IPS-18c (cell line): ENCODE measurements around the gene FAM118A.

Experiments
- H3K4me3 ChIP-seq: 2 replicates; pipeline ENCODE4 v1.7.0; 2013; ENCODE audit warnings: low read depth, mild to moderate bottlenecking, low read length, moderate library complexity; ENCODE audit not compliant: insufficient read depth
- H3K9me3 ChIP-seq: one replicate; pipeline ENCODE4 v1.6.1; 2013; ENCODE audit warnings: mild to moderate bottlenecking, low read length, moderate library complexity; ENCODE audit not compliant: control insufficient read depth, insufficient read depth

The FAM118A gene

DNA sequence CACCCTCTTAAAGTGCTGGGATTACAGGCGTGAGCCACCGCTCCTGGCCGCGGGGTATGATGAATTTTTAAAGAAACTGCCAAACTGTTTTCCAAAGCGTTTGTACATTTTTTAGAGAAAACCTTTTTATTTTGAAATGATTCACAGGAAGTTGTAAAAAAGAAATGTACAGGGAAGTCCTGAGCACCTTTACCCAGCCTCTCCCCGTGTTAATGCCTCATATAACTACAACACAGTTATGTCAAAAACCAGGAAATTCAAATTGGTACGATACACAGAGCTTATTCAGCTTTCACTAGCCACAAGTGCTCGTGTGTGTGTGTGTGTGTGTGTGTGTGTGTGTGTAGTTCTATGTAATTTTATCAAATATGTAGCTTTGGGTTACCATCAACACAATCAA is 7.0 kb upstream of the FAM118A start:
- Histone ChIP-seq H3K9me3 (no peaks in the 10 kb centered on the region), H3K4me3 (no peak overlapping the region)

DNA sequence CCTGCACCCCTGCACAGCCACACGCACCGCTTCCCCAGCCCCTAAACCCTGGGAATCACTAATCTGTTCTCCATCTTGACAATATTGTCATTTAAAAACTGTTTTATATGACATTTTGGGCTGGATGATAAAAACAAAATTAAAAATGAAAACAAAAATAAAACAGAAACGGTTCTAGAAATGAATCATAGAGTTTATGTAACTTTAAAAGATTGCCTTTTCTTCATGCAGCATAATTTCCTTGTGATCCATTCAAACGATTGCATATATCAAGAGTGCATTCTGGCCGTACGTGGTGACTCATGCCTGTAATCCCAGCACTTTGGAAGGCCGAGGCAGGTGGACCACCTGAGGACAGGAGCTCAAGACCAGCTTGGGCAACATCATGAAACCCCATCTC is 6.6 kb upstream of the FAM118A start:
- Histone ChIP-seq H3K9me3 (no peaks in the 10 kb centered on the region), H3K4me3 (no peak overlapping the region)

DNA sequence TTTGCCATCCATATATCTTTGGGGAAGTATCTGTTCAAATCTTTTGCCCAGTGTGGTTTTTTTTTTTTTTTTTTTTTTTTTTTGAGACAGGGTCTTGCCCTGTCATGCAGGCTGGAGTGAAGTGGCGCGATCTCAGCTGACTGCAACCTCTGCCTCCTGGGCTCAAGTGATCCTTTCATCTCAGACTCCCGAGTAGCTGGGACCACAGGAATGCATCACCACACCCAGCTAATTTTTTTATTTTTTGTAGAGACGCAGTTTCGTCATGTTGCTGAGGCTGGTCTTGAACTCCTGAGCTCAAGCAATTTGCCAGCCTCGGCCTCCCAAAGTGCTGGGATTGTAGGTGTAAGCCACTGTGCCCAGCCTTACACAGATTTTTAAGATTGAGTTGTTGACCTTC is 4.8 kb upstream of the FAM118A start:
- Histone ChIP-seq H3K9me3 (no peaks in the 10 kb centered on the region), H3K4me3 (no peak overlapping the region)

DNA sequence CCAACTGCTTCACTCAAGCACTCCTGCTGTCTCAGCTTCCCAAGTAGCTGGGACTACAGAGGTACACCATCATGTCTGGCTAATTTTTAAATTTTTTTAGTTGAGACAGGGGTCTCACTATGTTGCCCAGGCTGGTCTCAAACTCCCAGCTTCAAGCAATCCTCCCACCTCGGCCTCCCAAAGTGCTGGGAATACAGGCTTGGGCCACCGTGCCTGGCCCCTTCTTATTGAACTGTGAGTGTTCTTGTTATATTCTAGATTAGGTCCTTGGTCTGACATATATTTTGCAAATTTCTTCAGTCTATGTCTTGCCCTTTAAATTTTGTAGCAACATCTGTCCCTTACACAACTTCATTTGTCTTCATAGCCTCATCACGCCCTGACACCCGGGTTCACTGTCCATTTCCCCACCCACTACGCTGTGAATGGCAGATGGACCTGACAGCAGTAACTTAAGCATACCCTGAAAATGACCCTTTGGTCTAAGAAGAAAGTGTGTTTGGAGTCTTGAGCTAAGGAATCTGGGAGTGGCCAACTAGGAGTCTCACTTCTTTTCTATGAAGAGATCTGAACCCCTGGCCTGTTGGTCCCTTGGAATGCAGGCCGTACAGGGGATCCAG is 4.2 kb upstream of the FAM118A start:
- Histone ChIP-seq H3K9me3 (no peaks in the 10 kb centered on the region), H3K4me3 (no peak overlapping the region)

DNA sequence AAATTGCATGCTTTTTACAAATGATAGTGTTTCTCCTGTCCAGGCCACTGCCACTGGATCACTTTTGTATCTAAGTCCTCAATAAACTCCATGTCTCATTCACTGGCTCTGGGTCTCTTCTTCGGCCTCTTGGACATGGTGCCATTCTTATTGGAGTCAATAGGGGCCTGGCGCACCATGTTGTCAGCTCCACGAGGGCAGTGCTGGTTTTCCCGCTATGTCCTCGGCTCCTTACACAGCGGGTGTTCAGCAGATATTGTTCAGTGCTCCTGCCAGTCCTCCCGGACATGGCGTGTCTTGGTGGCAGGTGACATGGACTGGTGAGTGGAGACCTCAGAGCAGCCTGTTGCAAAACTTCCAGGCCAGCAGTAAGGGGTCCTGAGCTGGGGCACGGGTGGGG is 3.6 kb upstream of the FAM118A start:
- H3K9me3 ChIP-seq = no peaks in the 10 kb centered on the region
- no peak overlapping the region for H3K4me3 ChIP-seq

DNA sequence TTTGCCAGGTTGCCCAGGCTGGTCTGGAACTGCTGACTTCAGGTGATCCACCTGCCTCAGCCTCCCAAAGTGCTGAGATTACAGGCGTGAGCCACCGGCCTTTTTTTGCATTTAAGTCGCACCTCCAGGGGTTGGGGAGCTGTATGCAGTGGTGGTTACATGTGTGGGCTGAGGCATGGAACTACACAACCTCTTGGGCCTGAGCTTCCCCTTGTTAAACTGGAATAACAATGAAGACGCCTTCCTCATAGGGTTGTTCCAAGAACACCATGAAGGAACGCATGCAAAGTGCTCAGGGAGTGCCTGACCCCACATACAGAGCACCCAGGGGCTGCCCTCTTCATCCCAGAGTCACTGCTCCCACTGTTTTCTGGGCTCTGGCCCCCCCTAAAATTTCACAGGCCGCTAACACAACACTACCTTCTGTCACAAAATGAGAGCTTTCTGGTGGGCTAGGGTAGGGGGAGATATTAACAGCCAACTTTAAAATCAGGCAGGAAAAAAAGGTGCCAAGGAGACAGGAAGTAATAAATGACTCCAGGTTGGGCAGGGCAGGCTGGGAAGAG is 1.3 kb upstream of the FAM118A start:
- Histone ChIP-seq H3K9me3 (no peaks in the 10 kb centered on the region), H3K4me3 (no peak overlapping the region; the same call in 1 of the 2 replicates)

DNA sequence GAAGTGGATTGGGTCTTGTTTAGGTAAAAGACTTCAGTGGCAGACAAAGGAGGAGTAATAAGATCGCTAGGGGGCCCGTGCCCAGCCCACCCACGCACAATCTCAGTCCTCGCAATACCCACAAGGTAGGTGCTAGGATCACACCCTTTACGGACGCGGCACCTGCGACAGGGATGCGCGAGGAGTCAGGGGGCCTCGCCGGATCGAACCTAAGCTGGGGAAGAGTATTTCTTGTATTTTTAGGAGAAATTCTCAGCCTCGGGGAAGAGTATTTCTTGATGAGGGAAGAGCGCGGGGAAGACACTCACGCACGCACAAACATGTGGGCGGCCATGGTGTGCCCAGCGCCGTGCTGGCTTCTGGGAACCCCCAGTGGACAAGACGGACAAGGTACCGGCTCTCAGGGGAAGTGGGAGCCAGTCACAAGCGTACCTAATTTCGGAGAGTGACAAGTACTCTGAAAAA is 745 bp upstream of the FAM118A start:
- H3K4me3 ChIP-seq = peak overlapping the region; percentile 63
- no peaks in the 10 kb centered on the region for H3K9me3 ChIP-seq

DNA sequence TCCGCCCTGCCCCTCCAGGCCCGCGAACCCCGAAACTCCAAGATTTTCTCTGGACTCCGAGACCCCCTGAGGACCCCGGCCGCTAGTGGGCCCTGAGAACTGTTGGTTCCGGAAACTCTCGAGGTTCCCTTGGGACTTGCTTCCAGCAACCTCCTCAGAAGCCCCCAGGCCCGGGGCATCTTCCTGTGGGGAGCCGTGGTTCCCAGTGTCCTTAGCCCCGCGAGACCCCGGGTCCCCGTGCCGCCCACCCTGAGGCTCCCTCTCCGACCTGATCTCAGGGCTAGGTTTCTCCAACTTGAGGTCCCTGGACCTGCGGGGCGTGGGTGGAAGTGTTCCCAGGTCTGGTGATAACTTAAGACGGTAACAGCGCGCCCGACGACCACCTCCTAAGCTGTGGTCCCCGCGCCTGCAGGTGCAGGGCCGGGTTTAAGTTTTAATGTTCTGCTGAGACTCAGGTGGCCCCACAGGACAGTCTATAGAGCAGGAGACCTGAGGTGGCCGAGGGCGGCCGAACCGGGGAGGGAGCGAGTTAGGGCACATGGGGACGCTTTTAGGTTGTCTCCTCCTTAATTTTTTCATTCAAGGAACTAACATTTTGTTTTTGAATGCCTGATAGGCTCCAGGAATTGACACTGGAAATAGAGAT is 720 bp downstream of the FAM118A start:
- H3K9me3 ChIP-seq = no peaks in the 10 kb centered on the region
- peak overlapping the region; percentile 80 for H3K4me3 ChIP-seq

DNA sequence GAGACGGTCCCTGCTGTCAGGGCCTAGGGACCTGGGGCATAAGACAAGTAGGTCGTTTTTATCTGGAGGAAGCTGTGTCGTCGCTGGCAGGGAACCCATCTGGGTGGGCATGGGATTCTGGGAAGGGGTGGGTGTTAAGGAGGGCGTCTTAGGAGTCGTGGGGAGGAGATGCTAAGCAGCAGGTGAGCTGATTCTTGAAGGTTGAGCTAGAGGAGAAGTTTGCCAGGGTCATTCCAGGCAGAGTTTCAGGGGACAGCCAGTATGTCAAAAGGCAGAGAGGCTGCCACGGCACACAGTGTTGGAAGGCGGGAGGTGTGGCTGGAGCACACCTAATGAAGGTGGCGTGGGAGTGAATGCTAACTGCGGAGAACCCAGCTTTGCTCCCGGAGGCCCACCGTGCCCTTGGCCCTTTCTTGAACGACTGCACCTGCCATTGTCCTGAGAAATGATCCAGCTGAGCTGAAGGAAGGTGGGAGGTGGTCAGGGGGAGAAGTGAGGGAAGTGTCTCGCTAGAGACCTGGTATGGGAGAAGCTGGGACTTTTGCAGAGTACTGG is 1.3 kb downstream of the FAM118A start:
- Histone ChIP-seq H3K4me3 (peak overlapping the region; percentile 80), H3K9me3 (no peaks in the 10 kb centered on the region)

DNA sequence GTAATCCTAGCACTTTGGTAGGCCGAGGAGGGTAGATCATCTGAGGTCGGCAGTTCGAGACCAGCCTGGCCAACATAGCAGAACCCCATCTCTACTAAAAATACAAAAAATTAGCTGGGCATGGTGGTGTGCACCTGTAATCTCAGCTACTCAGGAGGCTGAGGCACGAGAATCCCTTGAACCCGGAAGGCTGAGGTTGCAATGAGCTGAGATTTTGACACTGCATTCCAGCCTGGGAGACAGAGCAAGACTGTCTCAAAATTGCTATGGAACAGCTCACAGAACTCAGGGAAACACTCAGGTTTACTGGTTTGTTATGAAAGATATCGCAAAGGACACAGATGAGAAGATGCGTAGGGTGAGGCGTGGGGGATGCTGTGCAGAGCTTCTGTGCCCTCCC is 2.7 kb downstream of the FAM118A start:
- no peak overlapping the region for H3K4me3 ChIP-seq
- no peaks in the 10 kb centered on the region for H3K9me3 ChIP-seq

DNA sequence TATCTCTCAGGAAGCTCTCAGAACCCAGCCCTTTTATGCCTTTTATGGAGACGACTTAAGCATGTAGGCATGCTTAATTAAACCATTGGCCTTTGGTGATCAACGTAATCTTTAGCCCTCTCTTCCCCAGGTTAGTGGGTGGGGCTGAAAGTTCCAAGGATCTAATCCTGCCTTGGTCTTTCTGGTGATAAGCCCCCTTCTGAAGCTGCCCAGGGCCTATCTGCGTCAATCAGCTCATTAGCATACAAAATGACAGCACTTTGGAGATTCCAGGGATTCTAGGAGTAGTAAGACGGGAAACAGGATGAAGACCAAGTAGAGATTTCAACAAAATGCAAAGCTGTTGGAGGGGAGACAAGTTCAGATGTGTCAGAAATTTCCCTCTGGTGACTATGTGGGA is 3.1 kb downstream of the FAM118A start:
- H3K9me3 ChIP-seq = no peaks in the 10 kb centered on the region
- no peak overlapping the region for H3K4me3 ChIP-seq

DNA sequence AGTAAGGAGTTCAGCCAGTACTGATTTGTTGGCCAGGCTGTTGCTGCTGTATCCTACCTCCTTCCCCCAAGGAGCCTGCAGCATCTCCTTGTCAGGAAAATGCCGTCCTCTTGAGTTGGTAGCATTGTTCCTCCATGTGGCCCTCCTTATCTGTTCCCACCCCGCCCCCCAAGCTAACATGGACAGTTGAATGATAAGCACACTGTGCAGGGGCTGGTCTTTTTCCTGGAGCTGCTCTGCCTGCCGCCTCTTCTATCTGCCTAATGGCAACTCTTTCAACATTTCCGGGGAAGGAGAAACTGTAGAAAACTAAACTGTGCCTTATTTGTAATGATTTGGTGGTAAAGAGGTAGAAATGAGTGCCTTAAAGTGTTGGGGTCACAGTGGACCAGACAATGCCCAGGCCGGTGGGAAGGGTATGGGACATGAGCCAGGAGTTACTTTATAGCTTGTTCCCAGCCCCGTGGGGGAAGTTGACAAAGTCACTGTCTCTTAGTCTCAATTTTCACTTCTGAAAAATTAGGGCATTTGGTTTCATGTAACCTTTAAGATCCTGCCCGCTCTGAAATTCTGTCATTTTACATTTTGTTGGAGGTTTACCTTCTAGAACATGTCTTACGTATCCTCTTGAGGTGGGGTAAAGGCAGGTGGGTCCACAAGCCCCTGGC is 4.5 kb downstream of the FAM118A start:
- H3K9me3 ChIP-seq = no peaks in the 10 kb centered on the region
- no peak overlapping the region for H3K4me3 ChIP-seq

DNA sequence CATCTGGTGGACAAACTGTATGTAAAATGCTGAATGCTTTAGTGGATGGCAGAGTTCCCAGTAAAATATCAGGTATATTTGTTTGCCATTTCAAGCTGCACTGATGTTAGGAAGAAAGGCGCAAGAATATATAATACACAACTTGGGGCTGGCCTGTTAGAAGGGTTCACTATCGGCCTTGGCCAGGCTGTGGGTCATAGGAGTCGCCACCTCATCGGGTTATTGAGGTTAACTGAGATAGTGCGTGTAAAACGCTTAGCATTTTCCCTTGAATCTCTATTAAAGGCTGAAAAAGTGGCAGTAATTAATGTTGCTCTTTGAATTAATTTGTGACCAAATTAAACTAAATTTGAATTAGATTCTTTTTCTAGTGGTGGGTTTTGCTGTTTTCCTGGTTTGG is 5.1 kb downstream of the FAM118A start:
- no peak overlapping the region for H3K4me3 ChIP-seq
- H3K9me3 ChIP-seq = no peaks in the 10 kb centered on the region

DNA sequence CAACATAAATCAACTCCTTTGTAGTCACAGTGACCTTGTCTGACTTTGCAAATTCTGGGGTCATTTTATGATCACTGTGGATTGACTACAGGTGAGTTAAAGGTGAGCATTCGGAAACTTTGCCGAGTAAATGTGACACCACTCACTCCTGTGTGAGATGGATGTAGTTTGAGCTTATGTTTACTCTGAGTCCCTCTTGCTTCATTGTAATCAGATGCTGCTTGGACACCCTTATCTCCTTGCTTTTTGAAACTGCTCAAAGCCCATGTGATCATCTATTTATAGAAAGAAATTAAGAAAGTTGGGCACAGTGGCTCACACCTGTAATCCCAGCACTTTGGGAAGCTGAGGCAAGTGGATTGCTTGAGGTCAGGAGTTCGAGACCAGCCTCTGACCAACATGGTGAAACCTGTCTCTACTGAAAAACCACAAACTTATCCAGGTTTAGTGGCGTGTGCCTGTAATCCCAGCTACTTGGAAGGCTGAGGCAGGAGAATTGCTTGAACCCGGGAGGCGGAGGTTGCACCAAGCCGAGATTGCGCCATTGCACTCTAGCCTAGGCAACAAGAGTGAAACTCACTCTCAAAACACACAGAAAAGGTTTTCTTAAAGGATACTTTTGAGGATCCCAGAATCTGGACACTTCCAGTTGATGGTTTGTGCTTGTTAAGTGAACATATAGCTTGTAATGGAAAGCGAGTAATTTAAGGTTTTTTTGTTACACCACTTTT is 7.2 kb downstream of the FAM118A start:
- H3K4me3 ChIP-seq = no peak overlapping the region

DNA sequence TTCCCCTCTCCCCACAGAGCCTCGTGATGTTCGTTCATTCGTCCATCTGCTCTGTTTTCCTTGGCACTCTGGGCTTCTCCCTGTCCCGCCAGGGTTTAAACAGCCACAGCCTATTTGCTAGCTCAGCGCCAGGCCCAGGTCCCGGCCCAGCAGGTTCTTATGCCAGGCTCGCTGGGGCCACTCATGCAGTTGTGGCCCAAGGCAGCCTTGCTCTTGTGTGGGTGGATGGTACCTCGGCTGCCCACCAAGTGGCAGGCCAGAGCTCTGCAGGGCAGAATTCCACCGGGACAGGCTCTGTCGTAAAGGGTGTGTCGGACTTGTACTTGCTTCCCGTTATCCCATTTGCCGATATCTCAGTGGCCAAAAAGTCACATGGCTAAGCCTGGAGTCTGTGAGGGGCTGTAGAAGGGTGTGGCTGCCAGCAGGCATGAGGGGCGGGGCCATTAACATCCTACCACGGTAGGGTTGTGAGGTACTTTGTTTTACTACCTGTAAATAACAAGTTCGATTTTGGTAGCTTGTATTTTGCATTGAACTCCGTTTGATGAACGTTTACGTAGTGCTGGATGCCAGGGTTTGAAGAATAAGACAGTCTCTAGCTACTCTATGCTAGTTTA is 7.9 kb downstream of the FAM118A start:
- Histone ChIP-seq H3K9me3 (no peaks in the 10 kb centered on the region), H3K4me3 (no peak overlapping the region)

More for the DNA sequence above, 7.2 kb downstream of the FAM118A start:
- no peaks in the 10 kb centered on the region for H3K9me3 ChIP-seq

DNA sequence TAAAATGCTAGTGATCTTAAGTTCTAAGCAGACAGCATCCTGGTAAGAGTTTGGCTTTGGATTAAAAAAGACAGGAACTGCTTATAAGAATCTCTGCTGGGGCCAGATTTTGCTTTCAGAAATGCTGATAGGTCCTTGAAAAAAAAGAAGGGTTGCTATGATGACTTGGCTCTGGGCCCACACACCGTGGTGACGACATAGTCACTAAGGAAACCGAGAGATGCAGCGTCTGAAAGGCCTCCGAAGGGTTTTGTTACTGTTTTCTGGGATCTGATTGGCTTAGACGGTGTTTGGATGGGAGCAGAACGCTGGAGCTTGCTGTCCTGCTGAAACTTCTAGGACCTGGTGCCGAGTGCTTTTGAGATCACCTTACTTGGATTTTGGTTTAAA is 8.4 kb downstream of the FAM118A start:
- H3K4me3 ChIP-seq = no peak overlapping the region
- H3K9me3 ChIP-seq = no peaks in the 10 kb centered on the region
